ENCODE data around the gene IGF2R.

GRCh38 chr6:159929819-159930218 is 39.1 kb upstream of the IGF2R start:
- TF ChIP-seq CTCF (IDR thresholded peaks at IDR 0.05): no peak
- TF ChIP-seq EZH2 (IDR thresholded peaks at IDR 0.05; ENCODE audit: borderline replicate concordance, insufficient read depth, low read depth, low read length, poor library complexity, severe bottlenecking): no peak
